Left ventricle myocardium inferior (tissue), 1 donor: ENCODE results near the gene RARS1. TPM values are rescaled to one million over a fixed set of nuclear protein-coding genes. Genes with fewer than 3 reads are reported as not detected.
"Not testable (repeated sequence)": the region's sequence is repeated elsewhere in the genome, so short reads cannot be mapped to it uniquely, and the experiment has no call there.

Experiments
- DNase-seq: peaks from one replicate; pipeline ENCODE4 v3.0.0-alpha.2; 2020
- H3K27ac ChIP-seq: fragments of 200-600 bp; replicated peaks from 2 replicates; pipeline ENCODE4 v1.8.0; 2021
- H3K27me3 ChIP-seq: fragments of 200-600 bp; 2 replicates; pipeline ENCODE4 v1.8.0; 2021; ENCODE audit warnings: low read depth
- H3K36me3 ChIP-seq: fragments of 200-600 bp; 2 replicates; pipeline ENCODE4 v1.8.0; 2021
- H3K4me1 ChIP-seq: fragments of 200-600 bp; 2 replicates; pipeline ENCODE4 v1.8.0; 2021
- H3K4me3 ChIP-seq: fragments of 200-600 bp; 2 replicates; pipeline ENCODE4 v1.8.0; 2021; ENCODE audit warnings: mild to moderate bottlenecking, moderate library complexity
- H3K9me3 ChIP-seq: fragments of 200-600 bp; replicated peaks from 2 replicates; pipeline ENCODE4 v1.8.0; 2021
- CTCF ChIP-seq: fragments of 200-600 bp; IDR thresholded peaks from 2 replicates; pipeline ENCODE4 v1.8.0; 2021; ENCODE audit warnings: antibody characterized with exemption, mild to moderate bottlenecking, borderline replicate concordance
- intact Hi-C: fragments of 100-400 bp; cut with micrococcal nuclease; formaldehyde crosslinking; loops from one replicate; pipeline ENCODE4 v1.11.0; 2022
- total RNA-seq: library from RNA; stranded (reverse); fragmentation: NEBNext Ultra II Directional; extraction: Animal tissue kit (Norgen Biotek cat#: 25700); gene quantifications from one replicate; pipeline ENCODE4 v1.2.1, GENCODE V29; 2021
- donor health status: DM: no; HTN: yes; CAD: no; lungs with severe emphysema.

RARS1 gene
- total RNA-seq, 1 donor from 2014 or later, result 48.0 TPM

GRCh38 chr5:168530621-168531150 lies 44.4 kb downstream of the RARS1 start:
- no peaks in the 10 kb centered on the region for H3K36me3 ChIP-seq
- DNase-seq, result no peak

DNA sequence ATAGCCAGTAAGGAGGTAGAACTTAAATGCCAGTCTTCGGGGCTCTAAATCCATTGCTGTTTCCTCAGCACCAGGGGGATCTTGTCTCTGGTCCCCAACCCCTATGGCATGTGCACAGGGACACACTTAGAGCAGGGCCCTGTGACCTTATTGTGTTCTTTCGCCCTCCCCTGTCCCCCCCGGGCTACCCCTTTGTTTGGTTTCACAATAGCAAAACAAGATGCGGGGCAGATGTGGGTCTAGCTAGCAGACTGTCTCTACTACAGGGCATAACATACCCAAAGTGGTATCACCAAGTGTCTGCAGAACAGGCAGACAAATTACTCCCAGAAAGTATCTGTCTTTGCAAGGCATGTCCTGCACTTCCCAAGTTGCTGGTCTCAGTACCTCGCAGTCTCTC lies 44.9 kb downstream of the RARS1 start:
- TF ChIP-seq CTCF, result no peak
- intact Hi-C loops, result no loop called here
- DNase-seq, result no peak
- Histone ChIP-seq H3K4me1 (peaks cover 9% of the 10 kb centered on the region), H3K9me3 (no peaks in the 10 kb centered on the region), H3K27ac (no peak overlapping the region), H3K4me3 (no peak overlapping the region), H3K27me3 (peaks cover 52% of the 10 kb centered on the region), H3K36me3 (no peaks in the 10 kb centered on the region)

More at GRCh38 chr5:168530621-168531150, 44.4 kb downstream of the RARS1 start:
- Histone ChIP-seq H3K9me3 (no peaks in the 10 kb centered on the region), H3K4me1 (peaks cover 9% of the 10 kb centered on the region), H3K27me3 (peaks cover 52% of the 10 kb centered on the region), H3K4me3 (no peak overlapping the region), H3K27ac (no peak overlapping the region)
- intact Hi-C loops, result no loop called here
- TF ChIP-seq CTCF, result no peak

DNA sequence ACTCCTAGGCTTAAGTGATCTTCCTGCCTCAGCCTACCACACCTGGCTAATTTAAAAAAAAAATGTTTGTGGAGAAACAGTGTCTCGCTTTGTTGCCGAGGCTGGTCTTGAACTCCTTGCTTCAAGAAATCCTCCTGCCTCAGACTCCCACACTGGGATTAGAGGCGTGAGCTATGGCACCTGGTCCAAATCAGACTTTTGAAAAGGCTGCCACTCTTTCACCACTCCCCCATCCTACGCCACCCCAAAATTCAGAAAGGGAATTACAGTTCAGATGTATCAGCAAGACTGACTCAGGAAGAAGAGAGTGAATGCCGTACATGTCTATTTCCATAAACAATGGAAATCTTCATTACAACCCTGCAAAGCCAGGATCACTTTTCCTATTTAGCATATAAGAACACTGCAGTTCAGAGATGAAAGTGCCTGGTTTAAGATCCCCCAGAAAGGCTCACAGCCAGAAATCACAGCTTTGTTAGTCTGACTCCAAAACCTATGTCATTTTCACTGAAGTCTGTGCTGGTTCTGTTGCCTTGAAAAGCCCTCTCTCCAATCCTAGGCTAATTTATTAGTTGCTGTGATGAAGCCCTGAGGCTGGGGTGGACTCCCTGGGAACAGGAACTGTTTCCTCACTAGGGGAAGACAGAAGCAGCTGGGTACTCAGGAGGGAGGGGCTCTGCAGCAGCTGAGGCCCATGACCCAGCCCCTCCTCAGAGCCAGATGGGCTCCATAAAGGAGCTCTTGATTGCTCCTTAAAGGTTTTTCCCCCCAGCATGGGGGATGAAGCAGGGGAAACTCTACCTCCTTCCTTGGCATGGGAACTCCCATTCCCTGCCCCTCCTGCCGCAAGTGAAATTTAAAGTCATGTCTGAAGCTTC lies 46.0 kb downstream of the RARS1 start:
- peaks cover 9% of the 10 kb centered on the region for H3K4me1 ChIP-seq
- no peak for DNase-seq
- intact Hi-C loops, result no loop called here
- TF ChIP-seq CTCF, result no peak
- H3K27me3 ChIP-seq, result peaks cover 52% of the 10 kb centered on the region
- H3K36me3 ChIP-seq, result no peaks in the 10 kb centered on the region
- no peak overlapping the region for H3K27ac ChIP-seq
- no peak overlapping the region for H3K4me3 ChIP-seq
- H3K9me3 ChIP-seq, result no peaks in the 10 kb centered on the region

DNA sequence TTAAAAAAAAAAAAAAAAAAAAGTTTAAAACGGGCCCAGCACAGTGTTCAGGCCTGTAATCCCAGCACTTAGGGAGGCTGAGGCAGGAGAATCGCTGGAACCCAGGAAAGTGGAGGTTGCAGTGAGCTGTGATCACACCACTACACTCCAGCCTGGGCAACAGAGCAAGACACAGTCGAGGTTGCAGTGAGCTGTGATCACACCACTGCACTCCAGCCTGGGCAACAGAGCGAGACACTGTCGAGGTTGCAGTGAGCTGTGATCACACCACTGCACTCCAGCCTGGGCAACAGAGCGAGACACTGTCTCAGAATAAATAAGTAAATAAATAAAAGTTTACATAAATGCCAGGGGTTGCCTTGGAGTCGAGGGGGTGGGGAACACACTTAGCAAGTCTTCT lies 48.1 kb downstream of the RARS1 start:
- peaks cover 40% of the 10 kb centered on the region for H3K27me3 ChIP-seq
- DNase-seq, H3K27ac ChIP-seq, H3K36me3 ChIP-seq, H3K4me1 ChIP-seq, H3K9me3 ChIP-seq, intact Hi-C loops, H3K4me3 ChIP-seq: not testable (repeated sequence)

GRCh38 chr5:168537176-168537575 lies 50.9 kb downstream of the RARS1 start:
- intact Hi-C loops, result no loop called here
- no peaks in the 10 kb centered on the region for H3K4me1 ChIP-seq
- no peak for DNase-seq
- H3K36me3 ChIP-seq, result no peaks in the 10 kb centered on the region
- no peak overlapping the region for H3K4me3 ChIP-seq
- TF ChIP-seq CTCF, result no peak
- no peaks in the 10 kb centered on the region for H3K9me3 ChIP-seq
- H3K27me3 ChIP-seq, result peaks cover 14% of the 10 kb centered on the region
- H3K27ac ChIP-seq, result no peak overlapping the region

DNA sequence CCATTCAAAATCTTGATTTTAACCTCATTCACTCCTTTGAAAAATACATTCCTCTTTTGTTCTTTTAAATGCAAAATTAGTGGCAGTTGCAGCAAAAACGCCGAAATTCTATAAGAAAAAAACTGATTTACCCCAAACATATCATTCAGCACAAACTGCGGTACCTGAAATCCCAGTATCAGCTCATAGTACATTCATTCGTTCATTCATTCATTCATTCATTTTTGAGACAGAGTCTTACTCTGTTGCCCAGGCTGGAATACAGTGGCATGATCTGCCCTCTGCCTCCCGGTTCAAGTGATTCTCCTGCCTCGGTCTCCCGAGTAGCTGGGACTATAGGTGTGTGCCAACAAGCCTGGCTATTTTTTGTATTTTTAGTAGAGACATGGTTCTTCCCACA lies 63.3 kb downstream of the RARS1 start:
- no peak for TF ChIP-seq CTCF
- peaks cover 23% of the 10 kb centered on the region for H3K4me1 ChIP-seq
- H3K9me3 ChIP-seq, result no peaks in the 10 kb centered on the region
- H3K27me3 ChIP-seq, result no peaks in the 10 kb centered on the region
- H3K36me3 ChIP-seq, result peaks cover 16% of the 10 kb centered on the region
- no peak overlapping the region for H3K27ac ChIP-seq
- intact Hi-C loops, result no loop called here
- DNase-seq, result no peak
- no peak overlapping the region for H3K4me3 ChIP-seq
